GM12873 (cell line): ENCODE results near the gene UQCRQ.

Experiments
- CTCF ChIP-seq: IDR thresholded peaks from 2 replicates; pipeline ENCODE4 v1.5.1; 2012; ENCODE audit warnings: low read depth, mild to moderate bottlenecking, moderate library complexity, low read length, control low read depth; ENCODE audit not compliant: insufficient read depth; ENCODE audit errors: missing control alignments

Gene UQCRQ

GRCh38 chr5:132837868-132838267, 28.6 kb upstream of the UQCRQ start:
- no peak for TF ChIP-seq CTCF

- TF ChIP-seq CTCF: no peak
Observed at GRCh38 chr5:132838516-132839282, 27.7 kb upstream of the UQCRQ start.

- TF ChIP-seq CTCF: no peak
Observed at GRCh38 chr5:132839426-132840301, 26.8 kb upstream of the UQCRQ start.

GRCh38 chr5:132840313-132840712, 26.1 kb upstream of the UQCRQ start:
- TF ChIP-seq CTCF: no peak

GRCh38 chr5:132840896-132841295, 25.5 kb upstream of the UQCRQ start:
- no peak for TF ChIP-seq CTCF

- TF ChIP-seq CTCF: no peak
Observed at GRCh38 chr5:132841305-132841704, 25.1 kb upstream of the UQCRQ start.

GRCh38 chr5:132848270-132848669, 18.2 kb upstream of the UQCRQ start:
- no peak for TF ChIP-seq CTCF
